HG03139 (cell line): Measurements from ENCODE around the gene NPFFR1.

Experiments used
- ATAC-seq: cut with Tn5 transposase; IDR thresholded peaks from one replicate; pipeline ENCODE4 v1.9.1; 2021; ENCODE audit not compliant: unreplicated experiment

The NPFFR1 gene

GRCh38 chr10:70289739-70290138 is 5.9 kb upstream of the NPFFR1 start:
- ATAC-seq = no peak

- no peak for ATAC-seq
These were observed 2.8 kb upstream of the NPFFR1 start for GRCh38 chr10:70286616-70287015.

- no peak for ATAC-seq
These were observed 1.6 kb upstream of the NPFFR1 start for GRCh38 chr10:70285476-70285831.

- ATAC-seq = no peak
These were observed 1.0 kb upstream of the NPFFR1 start for GRCh38 chr10:70284542-70285475.

- no peak for ATAC-seq
These were observed 746 bp downstream of the NPFFR1 start for GRCh38 chr10:70283071-70283444.

- ATAC-seq = no peak
These were observed 2.2 kb downstream of the NPFFR1 start for GRCh38 chr10:70281609-70282008.

- no peak for ATAC-seq
These were observed 3.7 kb downstream of the NPFFR1 start for GRCh38 chr10:70280099-70280498.

- ATAC-seq = no peak
These were observed 6.3 kb downstream of the NPFFR1 start for GRCh38 chr10:70277396-70278030.

- ATAC-seq = no peak
These were observed 9.2 kb downstream of the NPFFR1 start for GRCh38 chr10:70274643-70275042.

GRCh38 chr10:70272925-70273316 is 10.9 kb downstream of the NPFFR1 start:
- ATAC-seq = peak; percentile 47

- ATAC-seq = peak; percentile 14
These were observed 11.5 kb downstream of the NPFFR1 start for GRCh38 chr10:70271996-70272924.

- ATAC-seq = no peak
These were observed 12.9 kb downstream of the NPFFR1 start for GRCh38 chr10:70270952-70271351.

- no peak for ATAC-seq
These were observed 14.1 kb downstream of the NPFFR1 start for GRCh38 chr10:70269741-70270140.

GRCh38 chr10:70268376-70268775 is 15.4 kb downstream of the NPFFR1 start:
- no peak for ATAC-seq

- no peak for ATAC-seq
These were observed 16.5 kb downstream of the NPFFR1 start for GRCh38 chr10:70267161-70267933.

GRCh38 chr10:70266701-70267100 is 17.1 kb downstream of the NPFFR1 start:
- ATAC-seq = no peak

GRCh38 chr10:70266056-70266455 is 17.7 kb downstream of the NPFFR1 start:
- no peak for ATAC-seq

- ATAC-seq = no peak
These were observed 18.6 kb downstream of the NPFFR1 start for GRCh38 chr10:70265032-70265689.

- ATAC-seq = no peak
These were observed 23.1 kb downstream of the NPFFR1 start for GRCh38 chr10:70260734-70261133.

- no peak for ATAC-seq
These were observed 23.5 kb downstream of the NPFFR1 start for GRCh38 chr10:70260259-70260658.
